A549 (cell line): ENCODE data around the gene GABRG2.

Experiments
- CBX2 ChIP-seq: fragments of 200-600 bp; sonication (generic); IDR thresholded peaks from 2 replicates; pipeline ENCODE4 v1.6.1; 2016; ENCODE audit warnings: low read depth, mild to moderate bottlenecking, borderline replicate concordance
- REST ChIP-seq: fragments of 200-600 bp; sonication (generic); IDR thresholded peaks from 2 replicates; pipeline ENCODE4 v1.6.1; 2016; ENCODE audit warnings: antibody characterized with exemption, mild to moderate bottlenecking, moderate library complexity
- ZNF302 ChIP-seq: fragments of 250-450 bp; sonication (Bioruptor Pico); IDR thresholded peaks from 2 replicates; pipeline ENCODE4 v1.9.0; 2021; ENCODE audit warnings: inconsistent platforms, mild to moderate bottlenecking, moderate library complexity
- ZSCAN20 ChIP-seq: fragments of 250-450 bp; sonication (Bioruptor Pico); IDR thresholded peaks from 2 replicates; pipeline ENCODE4 v1.8.0; 2022; ENCODE audit warnings: mild to moderate bottlenecking, moderate library complexity
- TF ChIP-seq, protein P1 (sequence below): fragments of >200 bp; sonication (Bioruptor Twin); formaldehyde crosslinking; IDR thresholded peaks from 3 replicates; pipeline ENCODE4 v1.5.1; 2016

- TF ChIP-seq, protein P1, sequence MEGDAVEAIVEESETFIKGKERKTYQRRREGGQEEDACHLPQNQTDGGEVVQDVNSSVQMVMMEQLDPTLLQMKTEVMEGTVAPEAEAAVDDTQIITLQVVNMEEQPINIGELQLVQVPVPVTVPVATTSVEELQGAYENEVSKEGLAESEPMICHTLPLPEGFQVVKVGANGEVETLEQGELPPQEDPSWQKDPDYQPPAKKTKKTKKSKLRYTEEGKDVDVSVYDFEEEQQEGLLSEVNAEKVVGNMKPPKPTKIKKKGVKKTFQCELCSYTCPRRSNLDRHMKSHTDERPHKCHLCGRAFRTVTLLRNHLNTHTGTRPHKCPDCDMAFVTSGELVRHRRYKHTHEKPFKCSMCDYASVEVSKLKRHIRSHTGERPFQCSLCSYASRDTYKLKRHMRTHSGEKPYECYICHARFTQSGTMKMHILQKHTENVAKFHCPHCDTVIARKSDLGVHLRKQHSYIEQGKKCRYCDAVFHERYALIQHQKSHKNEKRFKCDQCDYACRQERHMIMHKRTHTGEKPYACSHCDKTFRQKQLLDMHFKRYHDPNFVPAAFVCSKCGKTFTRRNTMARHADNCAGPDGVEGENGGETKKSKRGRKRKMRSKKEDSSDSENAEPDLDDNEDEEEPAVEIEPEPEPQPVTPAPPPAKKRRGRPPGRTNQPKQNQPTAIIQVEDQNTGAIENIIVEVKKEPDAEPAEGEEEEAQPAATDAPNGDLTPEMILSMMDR, result no peak
- TF ChIP-seq REST (no peak), ZNF302 (CRISPR knock-in tag) (no peak), CBX2 (no peak), ZSCAN20 (CRISPR knock-in tag) (no peak)
Measured at GRCh38 chr5:162174358-162174974, 106.9 kb downstream of the GABRG2 start.
